GM19455 (cell line): ENCODE measurements around the gene LENEP.

ENCODE experiments used
- ATAC-seq: cut with Tn5 transposase; IDR thresholded peaks from one replicate; pipeline ENCODE4 v1.9.1; 2021; ENCODE audit not compliant: unreplicated experiment

The LENEP gene

GRCh38 chr1:154998818-154999570, 5.6 kb downstream of the LENEP start:
- ATAC-seq: no peak

GRCh38 chr1:154999571-155000410, 6.4 kb downstream of the LENEP start:
- ATAC-seq: no peak

- no peak for ATAC-seq
These were observed 7.0 kb downstream of the LENEP start for GRCh38 chr1:155000411-155000725.

- ATAC-seq: peak; percentile 45
These were observed 7.5 kb downstream of the LENEP start for GRCh38 chr1:155000726-155001424.

GRCh38 chr1:155001425-155001674, 8.0 kb downstream of the LENEP start:
- ATAC-seq: no peak

- peak; percentile 49 for ATAC-seq
These were observed 8.5 kb downstream of the LENEP start for GRCh38 chr1:155001675-155002463.

GRCh38 chr1:155002464-155003226, 9.3 kb downstream of the LENEP start, which contains the start of gene ZBTB7B:
ZBTB7B (plus strand) TSS chr1:155002802; CDS start chr1:155014661, 11,859 bp downstream.
- no peak for ATAC-seq

- no peak for ATAC-seq
These were observed 9.9 kb downstream of the LENEP start for GRCh38 chr1:155003227-155003765.

GRCh38 chr1:155003766-155004351, 10.5 kb downstream of the LENEP start:
- ATAC-seq: no peak

GRCh38 chr1:155004352-155005075, 11.1 kb downstream of the LENEP start:
- ATAC-seq: no peak

- ATAC-seq: no peak
These were observed 12.0 kb downstream of the LENEP start for GRCh38 chr1:155005076-155006011.

- ATAC-seq: no peak
These were observed 13.3 kb downstream of the LENEP start for GRCh38 chr1:155006601-155007101.

- ATAC-seq: no peak
These were observed 14.0 kb downstream of the LENEP start for GRCh38 chr1:155007251-155007828.

GRCh38 chr1:155008015-155008941, 14.9 kb downstream of the LENEP start:
- ATAC-seq: no peak

- ATAC-seq: no peak
These were observed 15.9 kb downstream of the LENEP start for GRCh38 chr1:155009221-155009711.

- no peak for ATAC-seq
These were observed 16.4 kb downstream of the LENEP start for GRCh38 chr1:155009742-155010141.
